Astrocyte (in vitro differentiated cells and primary cell): ENCODE results near the gene TWF1. TPM values are rescaled to one million over a fixed set of nuclear protein-coding genes. Genes with fewer than 3 reads are reported as not detected.

Source experiments
- DNase-seq: peaks from one replicate; pipeline ENCODE4 v3.0.0-alpha.2; 2010; ENCODE audit warnings: low read depth
- FAIRE-seq: peaks from 2 replicates; lab custom pipeline; 2011; peaks lifted over from hg19 to GRCh38; lab: Jason Lieb, UNC
- H2AFZ ChIP-seq: 2 replicates; pipeline ENCODE4 v1.6.0; 2012; ENCODE audit warnings: low read depth, low read length, inconsistent platforms
- H3K27ac ChIP-seq: 2 replicates; pipeline ENCODE4 v1.5.1; 2011; ENCODE audit warnings: low read depth, low read length, inconsistent platforms
- H3K27me3 ChIP-seq: 2 replicates; pipeline ENCODE4 v1.6.0; 2011; ENCODE audit warnings: low read length, inconsistent platforms; ENCODE audit not compliant: insufficient read depth
- H3K36me3 ChIP-seq: 2 replicates; pipeline ENCODE4 v1.5.1; 2011; ENCODE audit warnings: low read length, inconsistent platforms; ENCODE audit not compliant: insufficient read depth
- H3K4me1 ChIP-seq: 2 replicates; pipeline ENCODE4 v1.5.1; 2011; ENCODE audit warnings: low read length, inconsistent platforms; ENCODE audit not compliant: insufficient read depth
- H3K4me2 ChIP-seq: 2 replicates; pipeline ENCODE4 v1.6.0; 2012; ENCODE audit warnings: low read length, inconsistent platforms
- H3K4me3 ChIP-seq: 2 replicates; pipeline ENCODE4 v1.5.1; 2011; ENCODE audit warnings: low read depth, mild to moderate bottlenecking, low read length, inconsistent platforms; ENCODE audit not compliant: insufficient read depth
- H3K79me2 ChIP-seq: 2 replicates; pipeline ENCODE4 v1.6.0; 2012; ENCODE audit warnings: mild to moderate bottlenecking, low read length, inconsistent platforms; ENCODE audit not compliant: insufficient read depth
- H3K9ac ChIP-seq: 2 replicates; pipeline ENCODE4 v1.6.0; 2012; ENCODE audit warnings: mild to moderate bottlenecking, low read length, inconsistent platforms
- H3K9me3 ChIP-seq: 2 replicates; pipeline ENCODE4 v1.5.1; 2012; ENCODE audit warnings: low read depth, mild to moderate bottlenecking, low read length, inconsistent platforms; ENCODE audit not compliant: insufficient read depth
- H4K20me1 ChIP-seq: 2 replicates; pipeline ENCODE4 v1.6.0; 2012; ENCODE audit warnings: low read length, inconsistent platforms; ENCODE audit not compliant: insufficient read depth
- H3K27ac Mint-ChIP-seq: one replicate; pipeline ENCODE4 v1.8.0; 2021; ENCODE audit warnings: mild to moderate bottlenecking, mixed read lengths; ENCODE audit not compliant: unreplicated experiment
- H3K27me3 Mint-ChIP-seq: one replicate; pipeline ENCODE4 v1.8.0; 2021; ENCODE audit warnings: low read depth, mixed read lengths; ENCODE audit not compliant: unreplicated experiment
- H3K36me3 Mint-ChIP-seq: one replicate; pipeline ENCODE4 v1.8.0; 2021; ENCODE audit warnings: low read depth, mixed read lengths; ENCODE audit not compliant: unreplicated experiment
- H3K4me1 Mint-ChIP-seq: one replicate; pipeline ENCODE4 v1.8.0; 2021; ENCODE audit warnings: low read depth, mixed read lengths; ENCODE audit not compliant: unreplicated experiment
- H3K4me3 Mint-ChIP-seq: one replicate; pipeline ENCODE4 v1.8.0; 2021; ENCODE audit warnings: mild to moderate bottlenecking, moderate library complexity, mixed read lengths; ENCODE audit not compliant: unreplicated experiment
- H3K9me3 Mint-ChIP-seq: one replicate; pipeline ENCODE4 v1.8.0; 2021; ENCODE audit warnings: mild to moderate bottlenecking, mixed read lengths; ENCODE audit not compliant: unreplicated experiment
- CTCF ChIP-seq: IDR thresholded peaks from 2 replicates; pipeline ENCODE4 v1.5.1; 2011; ENCODE audit warnings: low read depth, mild to moderate bottlenecking, inconsistent platforms, low read length, moderate library complexity; ENCODE audit not compliant: insufficient read depth
- EZH2 ChIP-seq: IDR thresholded peaks from 2 replicates; pipeline ENCODE4 v1.6.1; 2012; ENCODE audit warnings: mild to moderate bottlenecking, low read length, inconsistent platforms; ENCODE audit not compliant: insufficient read depth
- total RNA-seq: library from RNA; stranded (reverse); gene quantifications from 2 replicates; pipeline ENCODE4 v1.2.1, GENCODE V29; 2021

Gene TWF1
- total RNA-seq, 1 donor from 2014 or later: 105 TPM

- peaks cover 6% of the 10 kb centered on the region for H3K9me3 Mint-ChIP-seq
- H3K4me1 Mint-ChIP-seq: no peaks in the 10 kb centered on the region
- Histone ChIP-seq H3K9ac (no peak overlapping the region), H3K4me2 (no peak overlapping the region), H3K4me1 (no peaks in the 10 kb centered on the region), H3K9me3 (peaks cover 8% of the 10 kb centered on the region), H2AFZ (no peak overlapping the region), H3K27ac (no peak overlapping the region), H4K20me1 (no peaks in the 10 kb centered on the region), H3K27me3 (no peaks in the 10 kb centered on the region), H3K4me3 (no peak overlapping the region), H3K36me3 (peaks cover 26% of the 10 kb centered on the region), H3K79me2 (peaks cover 3% of the 10 kb centered on the region)
- no peaks in the 10 kb centered on the region for H3K27me3 Mint-ChIP-seq
- no peak for TF ChIP-seq EZH2
- TF ChIP-seq CTCF: no peak
- H3K36me3 Mint-ChIP-seq: peaks cover 16% of the 10 kb centered on the region
- FAIRE-seq (no peak), DNase-seq (no peak)
- H3K4me3 Mint-ChIP-seq: no peak overlapping the region
- no peak overlapping the region for H3K27ac Mint-ChIP-seq
Observed at GRCh38 chr12:43749016-43749415, 57.1 kb downstream of the TWF1 start.

GRCh38 chr12:43744826-43745225, 61.3 kb downstream of the TWF1 start:
- Histone ChIP-seq H3K4me1 (peaks cover 20% of the 10 kb centered on the region), H2AFZ (no peak overlapping the region), H3K27me3 (no peaks in the 10 kb centered on the region), H3K4me3 (no peak overlapping the region), H3K9ac (no peak overlapping the region), H3K79me2 (no peaks in the 10 kb centered on the region), H4K20me1 (no peaks in the 10 kb centered on the region), H3K27ac (no peak overlapping the region), H3K4me2 (no peak overlapping the region), H3K36me3 (peaks cover 26% of the 10 kb centered on the region), H3K9me3 (peaks cover 8% of the 10 kb centered on the region)
- H3K4me3 Mint-ChIP-seq: no peak overlapping the region
- H3K36me3 Mint-ChIP-seq: peaks cover 19% of the 10 kb centered on the region
- H3K27ac Mint-ChIP-seq: no peak overlapping the region
- no peaks in the 10 kb centered on the region for H3K27me3 Mint-ChIP-seq
- FAIRE-seq (no peak), DNase-seq (no peak)
- peaks cover 6% of the 10 kb centered on the region for H3K9me3 Mint-ChIP-seq
- no peak for TF ChIP-seq CTCF
- TF ChIP-seq EZH2: no peak
- H3K4me1 Mint-ChIP-seq: peaks cover 9% of the 10 kb centered on the region

Other genes with a start within 250 kb of the TWF1 start
- 8.9 and 11.4 TPM in 2 replicates for gene PUS7L, start 47.5 kb downstream of the TWF1 start, total RNA-seq
- gene IRAK4, start 47.4 kb downstream of the TWF1 start, total RNA-seq: 8.3 and 9.9 TPM in 2 replicates
- 10.6 and 13.1 TPM in 2 replicates for gene TMEM117, start 29.8 kb upstream of the TWF1 start, total RNA-seq